Sigmoid colon (tissue), 4 donors: ENCODE results near the gene STAT5B.

Experiments
- CTCF ChIP-seq, 4 experiments: fragments of 450-650 bp in 3 of 4; fragments of 200-600 bp in 1 of 4; IDR thresholded peaks; one replicate each; pipeline ENCODE4 v1.5.1; 2016 to 2019; ENCODE audit warnings: antibody characterized with exemption in 4 of 4, mild to moderate bottlenecking in 3 of 4, moderate library complexity in 2 of 4
- EP300 ChIP-seq, 4 donors: sonication (generic); formaldehyde crosslinking; IDR thresholded peaks; one replicate each; pipeline ENCODE4 v1.6.1; 2017; ENCODE audit warnings: antibody characterized with exemption in 4 of 4
- POLR2A ChIP-seq, 2 donors: fragments of 450-650 bp; IDR thresholded peaks; one replicate each; pipeline ENCODE4 v1.6.1; 2016; ENCODE audit warnings: antibody characterized with exemption in 2 of 2, mild to moderate bottlenecking in 2 of 2, moderate library complexity in 2 of 2
- POLR2AphosphoS5 ChIP-seq, 4 donors: sonication (generic); formaldehyde crosslinking; IDR thresholded peaks; one replicate each; pipeline ENCODE4 v1.6.1; 2017; ENCODE audit warnings: antibody characterized with exemption in 4 of 4

- no peak for TF ChIP-seq POLR2A (IDR thresholded peaks at IDR 0.05)
- no peak for TF ChIP-seq CTCF (IDR thresholded peaks at IDR 0.05)
- TF ChIP-seq POLR2AphosphoS5 (IDR thresholded peaks at IDR 0.05): no peak
- no peak for TF ChIP-seq EP300 (IDR thresholded peaks at IDR 0.05)
These were observed 90.6 kb downstream of the STAT5B start for GRCh38 chr17:42185621-42185930.
